Activated CD4-positive, alpha-beta T cell treated with anti-CD3 and anti-CD28 coated beads, Interleukin-2, amount 10 ng/mL, durations not matched to agents 24 days and 14 days (primary cell): Measurements from ENCODE around the gene KLHL2. TPM values are rescaled to one million over a fixed set of nuclear protein-coding genes. Genes with fewer than 3 reads are reported as not detected.
"Not testable (repeated sequence)": the region's sequence is repeated elsewhere in the genome, so short reads cannot be mapped to it uniquely, and the experiment has no call there.

Source experiments
- DNase-seq: peaks from one replicate; pipeline ENCODE4 v3.0.0; 2022
- H3K27ac Mint-ChIP-seq: one replicate; pipeline ENCODE4 v1.8.0; 2022; ENCODE audit warnings: mild to moderate bottlenecking, mixed read lengths
- H3K27me3 Mint-ChIP-seq: one replicate; pipeline ENCODE4 v1.8.0; 2022; ENCODE audit warnings: mixed read lengths
- H3K36me3 Mint-ChIP-seq: one replicate; pipeline ENCODE4 v1.8.0; 2022; ENCODE audit warnings: low read depth, mild to moderate bottlenecking, mixed read lengths
- H3K4me1 Mint-ChIP-seq: one replicate; pipeline ENCODE4 v1.8.0; 2021; ENCODE audit warnings: mixed read lengths
- H3K4me3 Mint-ChIP-seq: one replicate; pipeline ENCODE4 v1.8.0; 2022; ENCODE audit warnings: mild to moderate bottlenecking, moderate library complexity, mixed read lengths
- H3K9me3 Mint-ChIP-seq: one replicate; pipeline ENCODE4 v1.8.0; 2021; ENCODE audit warnings: mixed read lengths
- intact Hi-C: fragments of 100-400 bp; cut with micrococcal nuclease; formaldehyde crosslinking; loops from one replicate; pipeline ENCODE4 v1.15.1; 2023
- total RNA-seq: library from RNA; stranded (reverse); gene quantifications from 2 replicates; pipeline ENCODE4 v1.2.3, GENCODE V29; 2022

The KLHL2 gene
- total RNA-seq, 1 donor from 2014 or later = 39.5 TPM

GRCh38 chr4:165325732-165326512, 118.6 kb downstream of the KLHL2 start:
- peak; percentile 68 for DNase-seq
- peaks cover 23% of the 10 kb centered on the region for H3K4me1 Mint-ChIP-seq
- H3K36me3 Mint-ChIP-seq = peaks cover 31% of the 10 kb centered on the region
- intact Hi-C loops = loop anchor here (2.0 to 5.0 kb wide), 3 partner anchors 69 to 194 kb away; no protein-coding TSS in a partner anchor
- H3K27me3 Mint-ChIP-seq = no peaks in the 10 kb centered on the region
- H3K4me3 Mint-ChIP-seq = no peak overlapping the region
- H3K27ac Mint-ChIP-seq = peak overlapping the region; percentile 73
- H3K9me3 Mint-ChIP-seq = no peaks in the 10 kb centered on the region

DNA sequence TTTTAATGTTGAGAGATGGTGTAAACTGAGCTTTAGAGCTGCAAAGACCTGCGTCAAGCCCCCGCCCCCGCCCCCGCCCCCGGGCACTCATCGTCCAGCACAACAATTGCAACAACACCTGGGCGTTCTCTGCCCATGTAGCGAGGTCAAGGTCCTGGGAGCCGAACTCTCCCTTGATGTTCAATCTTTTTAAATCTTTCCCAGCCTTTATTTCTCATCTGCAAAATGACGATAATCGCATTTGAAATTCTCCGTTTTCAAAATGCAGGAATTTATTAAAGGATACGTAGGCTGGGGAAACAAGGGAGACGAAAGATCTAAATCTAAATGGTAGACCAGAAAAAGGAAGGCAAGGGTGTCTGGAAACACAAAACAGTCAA, 119.5 kb downstream of the KLHL2 start:
- DNase-seq = peak; percentile 73
- intact Hi-C loops = loop anchor here (1.0 to 5.0 kb wide), 6 partner anchors 26 to 215 kb away; partner anchors contain the start of gene TMEM192
- peaks cover 32% of the 10 kb centered on the region for H3K4me1 Mint-ChIP-seq
- H3K36me3 Mint-ChIP-seq = peaks cover 34% of the 10 kb centered on the region
- H3K27ac Mint-ChIP-seq = no peak overlapping the region
- no peaks in the 10 kb centered on the region for H3K27me3 Mint-ChIP-seq
- no peaks in the 10 kb centered on the region for H3K9me3 Mint-ChIP-seq
- no peak overlapping the region for H3K4me3 Mint-ChIP-seq

DNA sequence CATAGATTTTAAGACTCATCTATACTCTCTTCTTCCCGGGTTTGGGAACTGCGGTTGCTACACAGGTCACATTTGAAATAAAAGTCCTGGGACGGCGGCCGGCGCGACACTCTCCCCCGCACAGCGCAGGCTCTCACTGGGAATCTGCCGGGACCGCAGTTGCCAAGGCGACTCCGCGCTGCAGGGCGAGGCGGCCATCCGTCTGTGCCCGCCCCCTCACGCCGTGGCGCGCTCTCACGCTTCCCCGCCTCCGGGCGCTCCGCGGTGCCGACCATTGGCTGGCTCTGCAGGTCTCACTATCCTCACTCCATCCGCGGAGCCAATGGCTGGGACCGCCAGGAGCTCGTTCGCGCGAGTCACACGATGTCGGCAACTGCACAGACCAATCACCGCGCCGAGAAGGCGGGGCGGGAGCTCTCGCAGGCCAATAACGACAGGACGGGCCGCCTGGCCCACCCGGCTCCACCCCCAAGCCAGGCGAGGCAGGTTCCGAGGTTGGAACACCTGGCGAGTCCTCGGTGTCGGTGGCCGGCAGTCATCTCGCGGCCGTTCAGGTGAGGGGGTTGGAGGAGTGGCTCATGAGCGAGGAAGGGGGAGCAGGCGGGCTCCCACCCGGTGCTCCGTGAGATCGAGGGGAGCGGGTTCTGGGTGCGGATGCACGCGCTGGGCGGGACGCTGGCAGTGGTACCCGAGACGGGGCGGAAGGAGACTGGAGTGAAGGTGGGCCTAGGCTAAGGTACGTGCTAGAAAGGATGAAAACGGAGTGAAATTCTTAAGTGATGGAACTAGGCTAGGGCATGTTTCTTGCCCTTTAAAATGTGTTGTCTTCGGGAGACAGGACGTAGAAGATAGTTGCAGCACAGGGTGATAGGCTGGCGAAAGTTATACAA, 120.1 kb downstream of the KLHL2 start, which contains the start of gene MSMO1:
MSMO1 (plus strand) TSS at position 459 of the 890 bp plus-strand sequence. CDS start 5,702 bp downstream, outside the sequence.
- no peaks in the 10 kb centered on the region for H3K27me3 Mint-ChIP-seq
- DNase-seq = peak; percentile 100
- peaks cover 38% of the 10 kb centered on the region for H3K36me3 Mint-ChIP-seq
- intact Hi-C loops = loop anchor here (1.0 to 5.0 kb wide), 6 partner anchors 26 to 215 kb away; partner anchors contain the start of gene TMEM192
- H3K27ac Mint-ChIP-seq = peak within 1 kb of the TSS; percentile 73
- H3K9me3 Mint-ChIP-seq = no peaks in the 10 kb centered on the region
- no peak within 1 kb of the TSS for H3K4me3 Mint-ChIP-seq
- peaks cover 38% of the 10 kb centered on the region for H3K4me1 Mint-ChIP-seq

GRCh38 chr4:165328101-165328425, 120.7 kb downstream of the KLHL2 start:
- no peak for DNase-seq
- H3K27me3 Mint-ChIP-seq = no peaks in the 10 kb centered on the region
- H3K4me3 Mint-ChIP-seq = no peak overlapping the region
- no peak overlapping the region for H3K27ac Mint-ChIP-seq
- intact Hi-C loops = loop anchor here (5.0 kb wide), 2 partner anchors 71 to 196 kb away; no protein-coding TSS in a partner anchor
- H3K36me3 Mint-ChIP-seq = peaks cover 41% of the 10 kb centered on the region
- H3K4me1 Mint-ChIP-seq = peaks cover 41% of the 10 kb centered on the region
- H3K9me3 Mint-ChIP-seq = no peaks in the 10 kb centered on the region

- Mint-ChIP-seq H3K4me1 (peaks cover 41% of the 10 kb centered on the region), H3K27me3 (no peaks in the 10 kb centered on the region), H3K27ac (no peak overlapping the region), H3K4me3 (no peak overlapping the region), H3K36me3 (peaks cover 37% of the 10 kb centered on the region), H3K9me3 (no peaks in the 10 kb centered on the region)
- no peak for DNase-seq
- intact Hi-C loops = loop anchor here (5.0 kb wide), 2 partner anchors 71 to 196 kb away; no protein-coding TSS in a partner anchor
Observed at GRCh38 chr4:165328708-165329107, 121.3 kb downstream of the KLHL2 start.

DNA sequence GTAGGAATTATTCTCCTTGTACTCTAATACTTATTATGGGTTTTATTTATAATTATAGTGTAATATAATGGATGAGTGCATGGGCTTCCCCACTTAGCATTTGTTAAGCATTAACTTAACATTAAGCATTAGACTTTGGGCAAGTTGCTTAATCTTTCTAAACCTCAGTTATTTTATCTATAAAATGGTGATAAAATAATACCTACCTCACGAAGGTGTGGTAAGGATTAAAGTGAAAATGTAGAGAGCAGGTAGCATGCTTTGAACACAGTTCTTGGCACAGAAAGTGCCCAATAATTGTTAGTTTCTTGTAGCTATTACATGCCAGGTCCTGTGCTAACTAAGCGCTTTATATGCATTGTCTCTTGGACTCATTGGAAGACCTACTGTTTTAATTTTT, 122.7 kb downstream of the KLHL2 start:
- H3K4me1 Mint-ChIP-seq = peaks cover 48% of the 10 kb centered on the region
- H3K27me3 Mint-ChIP-seq = no peaks in the 10 kb centered on the region
- no peaks in the 10 kb centered on the region for H3K9me3 Mint-ChIP-seq
- peak overlapping the region; percentile 79 for H3K27ac Mint-ChIP-seq
- H3K36me3 Mint-ChIP-seq = peaks cover 41% of the 10 kb centered on the region
- H3K4me3 Mint-ChIP-seq = peak overlapping the region; percentile 73
- no peak for DNase-seq
- intact Hi-C loops = loop anchor here (10.0 kb wide), 1 partner anchor 45 kb away; no protein-coding TSS in a partner anchor

GRCh38 chr4:165330666-165331065, 123.3 kb downstream of the KLHL2 start:
- DNase-seq = no peak
- Mint-ChIP-seq H3K27me3 (no peaks in the 10 kb centered on the region), H3K4me1 (peaks cover 48% of the 10 kb centered on the region), H3K27ac (peak overlapping the region; percentile 79), H3K9me3 (no peaks in the 10 kb centered on the region), H3K4me3 (peak overlapping the region; percentile 73), H3K36me3 (peaks cover 46% of the 10 kb centered on the region)
- intact Hi-C loops = loop anchor here (10.0 kb wide), 1 partner anchor 46 kb away; no protein-coding TSS in a partner anchor

- H3K36me3 Mint-ChIP-seq = peaks cover 47% of the 10 kb centered on the region
- H3K27me3 Mint-ChIP-seq = no peaks in the 10 kb centered on the region
- DNase-seq = no peak
- intact Hi-C loops = loop anchor here (10.0 kb wide), 1 partner anchor 47 kb away; no protein-coding TSS in a partner anchor
- H3K27ac Mint-ChIP-seq = peak overlapping the region; percentile 79
- peaks cover 41% of the 10 kb centered on the region for H3K4me1 Mint-ChIP-seq
- peak overlapping the region; percentile 73 for H3K4me3 Mint-ChIP-seq
- H3K9me3 Mint-ChIP-seq = no peaks in the 10 kb centered on the region
Observed at GRCh38 chr4:165331359-165331758, 124.0 kb downstream of the KLHL2 start.

- Mint-ChIP-seq H3K36me3 (peaks cover 52% of the 10 kb centered on the region), H3K4me1 (peaks cover 43% of the 10 kb centered on the region), H3K9me3 (no peaks in the 10 kb centered on the region), H3K27ac (peak overlapping the region; percentile 79), H3K27me3 (no peaks in the 10 kb centered on the region), H3K4me3 (peak overlapping the region; percentile 73)
- intact Hi-C loops = loop anchor here (10.0 kb wide), 1 partner anchor 47 kb away; no protein-coding TSS in a partner anchor
- no peak for DNase-seq
Observed at GRCh38 chr4:165331823-165332222, 124.5 kb downstream of the KLHL2 start.

GRCh38 chr4:165332502-165332901, 125.1 kb downstream of the KLHL2 start:
- H3K9me3 Mint-ChIP-seq = no peaks in the 10 kb centered on the region
- H3K36me3 Mint-ChIP-seq = peaks cover 55% of the 10 kb centered on the region
- H3K27ac Mint-ChIP-seq = peak overlapping the region; percentile 79
- intact Hi-C loops = loop anchor here (10.0 kb wide), 1 partner anchor 48 kb away; no protein-coding TSS in a partner anchor
- DNase-seq = no peak
- H3K4me1 Mint-ChIP-seq = peaks cover 45% of the 10 kb centered on the region
- peak overlapping the region; percentile 73 for H3K4me3 Mint-ChIP-seq
- no peaks in the 10 kb centered on the region for H3K27me3 Mint-ChIP-seq

DNA sequence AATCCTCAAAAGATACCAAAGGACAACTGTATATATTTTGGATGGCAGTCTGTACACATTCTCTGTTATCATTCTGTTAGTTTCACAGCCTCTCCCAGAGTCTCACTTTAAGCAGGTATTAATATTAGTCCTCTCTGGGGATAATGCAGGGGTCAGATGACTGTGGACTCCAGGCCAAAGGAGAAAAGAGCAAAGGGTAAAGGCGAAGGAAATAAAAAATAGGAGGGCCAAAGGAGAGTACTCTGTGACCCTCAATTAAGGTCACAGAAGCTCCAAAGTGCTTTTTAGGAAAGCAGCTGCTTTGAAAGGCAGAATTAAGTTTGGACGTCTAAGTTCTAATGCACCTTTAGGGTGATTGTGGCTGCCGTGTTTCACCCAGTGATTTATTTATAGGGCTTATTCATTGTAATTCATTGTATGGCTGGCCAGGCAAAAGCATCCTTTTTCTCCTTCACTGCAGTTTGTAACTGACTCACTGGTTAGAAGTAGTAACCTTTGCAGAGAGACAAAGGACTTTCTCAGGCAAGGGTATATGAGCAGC, 127.9 kb downstream of the KLHL2 start:
- Mint-ChIP-seq H3K36me3 (peaks cover 63% of the 10 kb centered on the region), H3K4me1 (peaks cover 45% of the 10 kb centered on the region), H3K27me3 (no peaks in the 10 kb centered on the region), H3K9me3 (no peaks in the 10 kb centered on the region), H3K27ac (peak overlapping the region; percentile 40), H3K4me3 (no peak overlapping the region)
- DNase-seq = no peak
- intact Hi-C loops = loop anchor here (10.0 kb wide), 1 partner anchor 50 kb away; no protein-coding TSS in a partner anchor

DNA sequence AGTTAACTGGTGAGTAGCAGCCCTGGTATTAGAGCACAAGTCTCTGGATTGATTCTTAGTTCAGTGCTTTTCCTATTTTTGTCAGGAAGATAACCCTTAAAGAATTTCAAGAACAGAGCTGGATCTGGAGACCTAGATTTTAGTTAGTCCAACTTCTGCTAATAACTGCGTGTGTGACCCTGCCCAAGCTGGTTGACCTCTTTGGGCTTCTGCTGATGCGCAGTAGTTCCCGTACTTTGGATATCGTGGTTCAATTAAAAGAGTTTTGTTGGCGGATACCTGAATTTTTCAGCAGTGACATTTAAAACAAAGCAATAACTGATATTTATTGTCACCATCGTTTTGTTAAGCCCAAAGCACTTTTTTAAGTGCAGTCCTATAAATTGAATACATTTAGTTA, 129.4 kb downstream of the KLHL2 start:
- peaks cover 30% of the 10 kb centered on the region for H3K4me1 Mint-ChIP-seq
- H3K9me3 Mint-ChIP-seq = no peaks in the 10 kb centered on the region
- intact Hi-C loops = loop anchor here (10.0 kb wide), 1 partner anchor 52 kb away; no protein-coding TSS in a partner anchor
- peaks cover 58% of the 10 kb centered on the region for H3K36me3 Mint-ChIP-seq
- DNase-seq = no peak
- no peak overlapping the region for H3K27ac Mint-ChIP-seq
- no peak overlapping the region for H3K4me3 Mint-ChIP-seq
- no peaks in the 10 kb centered on the region for H3K27me3 Mint-ChIP-seq

- H3K27me3 Mint-ChIP-seq = not testable (repeated sequence)
- peaks cover 35% of the 10 kb centered on the region for H3K36me3 Mint-ChIP-seq
Observed at GRCh38 chr4:165342340-165342739, 135.0 kb downstream of the KLHL2 start.

More at GRCh38 chr4:165342340-165342739, 135.0 kb downstream of the KLHL2 start:
- H3K27ac Mint-ChIP-seq, H3K9me3 Mint-ChIP-seq, H3K4me3 Mint-ChIP-seq, intact Hi-C loops, DNase-seq, H3K4me1 Mint-ChIP-seq: not testable (repeated sequence)
